C4-2B (cell line): ENCODE measurements around the gene DOCK3.

Experiments
- ZFX ChIP-seq: fragments of 450-650 bp; IDR thresholded peaks from 2 replicates; pipeline ENCODE4 v1.6.1; 2017
- TF ChIP-seq, protein P1 (sequence below): fragments of 450-650 bp; conservative IDR thresholded peaks from 2 replicates; pipeline ENCODE4 v1.5.1; 2017; ENCODE audit warnings: mild to moderate bottlenecking

DNA sequence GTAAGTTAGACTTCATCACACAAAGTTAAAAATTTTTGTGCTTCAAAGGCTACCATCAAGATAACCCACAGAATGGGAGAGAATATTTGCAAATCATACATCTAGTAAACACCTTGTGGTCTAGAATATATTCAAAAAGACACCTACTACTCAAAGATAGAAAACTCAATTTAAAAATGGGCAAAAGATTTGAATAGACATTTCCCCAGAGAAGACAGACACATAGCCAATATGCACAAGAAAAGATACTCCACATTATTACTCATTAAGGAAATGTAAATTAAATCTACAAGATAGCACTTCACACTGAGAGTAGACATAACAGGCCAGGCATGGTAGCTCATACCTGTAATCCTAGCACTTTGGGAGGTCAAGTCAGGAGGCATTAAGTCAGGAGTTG is 622.6 kb downstream of the DOCK3 start:
- TF ChIP-seq, protein P1, sequence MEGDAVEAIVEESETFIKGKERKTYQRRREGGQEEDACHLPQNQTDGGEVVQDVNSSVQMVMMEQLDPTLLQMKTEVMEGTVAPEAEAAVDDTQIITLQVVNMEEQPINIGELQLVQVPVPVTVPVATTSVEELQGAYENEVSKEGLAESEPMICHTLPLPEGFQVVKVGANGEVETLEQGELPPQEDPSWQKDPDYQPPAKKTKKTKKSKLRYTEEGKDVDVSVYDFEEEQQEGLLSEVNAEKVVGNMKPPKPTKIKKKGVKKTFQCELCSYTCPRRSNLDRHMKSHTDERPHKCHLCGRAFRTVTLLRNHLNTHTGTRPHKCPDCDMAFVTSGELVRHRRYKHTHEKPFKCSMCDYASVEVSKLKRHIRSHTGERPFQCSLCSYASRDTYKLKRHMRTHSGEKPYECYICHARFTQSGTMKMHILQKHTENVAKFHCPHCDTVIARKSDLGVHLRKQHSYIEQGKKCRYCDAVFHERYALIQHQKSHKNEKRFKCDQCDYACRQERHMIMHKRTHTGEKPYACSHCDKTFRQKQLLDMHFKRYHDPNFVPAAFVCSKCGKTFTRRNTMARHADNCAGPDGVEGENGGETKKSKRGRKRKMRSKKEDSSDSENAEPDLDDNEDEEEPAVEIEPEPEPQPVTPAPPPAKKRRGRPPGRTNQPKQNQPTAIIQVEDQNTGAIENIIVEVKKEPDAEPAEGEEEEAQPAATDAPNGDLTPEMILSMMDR = no peak
- no peak for TF ChIP-seq ZFX
